Transverse colon (tissue), 4 donors: ENCODE data around the gene SLC9A1. TPM values are rescaled to one million over a fixed set of nuclear protein-coding genes. Genes with fewer than 3 reads are reported as not detected.
A peak's percentile ranks its signal among the peaks of the same experiment; 100 is the strongest.
"Not testable (repeated sequence)": the region's sequence is repeated elsewhere in the genome, so short reads cannot be mapped to it uniquely, and the experiment has no call there.

Source experiments
- DNase-seq: peaks from one replicate; pipeline ENCODE4 v3.0.0-alpha.2; 2019
- H3K27ac ChIP-seq, 4 donors: fragments of 200-600 bp; sonication (generic); 2 replicates each; pipeline ENCODE4 v1.5.1; 2016 to 2018; ENCODE audit warnings: inconsistent platforms in 4 of 4
- H3K27me3 ChIP-seq: fragments of 200-600 bp; sonication (generic); 2 replicates; pipeline ENCODE4 v1.5.1; 2017; ENCODE audit warnings: inconsistent platforms
- H3K36me3 ChIP-seq, 4 donors: fragments of 200-600 bp; sonication (generic); 2 replicates each; pipeline ENCODE4 v1.5.1; 2017 to 2019; ENCODE audit warnings: inconsistent platforms in 4 of 4
- H3K4me1 ChIP-seq, 4 donors: fragments of 200-600 bp; sonication (generic); 2 replicates each; pipeline ENCODE4 v1.5.1; 2017 to 2020; ENCODE audit warnings: inconsistent platforms in 4 of 4
- H3K4me3 ChIP-seq, 4 donors: fragments of 200-600 bp; sonication (generic); 1 replicate in 1 of 4; 2 replicates in 3 of 4; pipeline versions ENCODE4 v1.5.1 to v1.6.1; 2017 to 2019; ENCODE audit warnings: inconsistent platforms in 4 of 4
- H3K9me3 ChIP-seq, 2 donors: fragments of 200-600 bp; sonication (generic); 2 replicates each; pipeline ENCODE4 v1.5.1; 2017 to 2019; ENCODE audit warnings: inconsistent platforms in 2 of 2
- CTCF ChIP-seq, 5 experiments: fragments of 200-600 bp in 3 of 5; fragments of 450-650 bp in 2 of 5; sonication (generic) in 3 of 5; IDR thresholded peaks; 1 replicate in 2 of 5; 2 replicates in 3 of 5; pipeline ENCODE4 v1.5.1; 2016 to 2017; ENCODE audit warnings: antibody characterized with exemption in 5 of 5, inconsistent platforms in 3 of 5, mild to moderate bottlenecking in 2 of 5, moderate library complexity in 1 of 5
- EP300 ChIP-seq: sonication (generic); formaldehyde crosslinking; IDR thresholded peaks from one replicate; pipeline ENCODE4 v1.6.1; 2017; ENCODE audit warnings: antibody characterized with exemption, low read depth
- POLR2A ChIP-seq: fragments of 450-650 bp; IDR thresholded peaks from one replicate; pipeline ENCODE4 v1.6.1; 2016; ENCODE audit warnings: antibody characterized with exemption, mild to moderate bottlenecking, moderate library complexity
- POLR2AphosphoS5 ChIP-seq, 3 donors: sonication (generic); formaldehyde crosslinking; IDR thresholded peaks; one replicate each; pipeline ENCODE4 v1.6.1; 2016; ENCODE audit warnings: antibody characterized with exemption in 3 of 3
- WGBS, 2 donors: methylation state at CpG; one replicate each; pipeline ENCODE4 v1.1.5; 2018; ENCODE audit warnings: low coverage in 1 of 2; 5-methylcytosine and 5-hydroxymethylcytosine counted together
- in situ Hi-C, 4 donors: fragments of 200-750 bp; cut with MboI; loops; one replicate each; pipeline versions ENCODE4 v1.15.0 to v1.15.1; 2017; ENCODE audit warnings: low sequenced_read_pairs in 3 of 4, low pct_ligation_motif_present in 1 of 4, low pct_unique_long_range_greater_than_20kb in 1 of 4
- intact Hi-C: fragments of 100-400 bp; cut with DNase I; formaldehyde crosslinking; loops from one replicate; pipeline ENCODE4 v1.15.1; 2023; ENCODE audit warnings: low total_unique reads
- total RNA-seq, 4 donors: library from RNA; depleted of rRNA; stranded (reverse); fragments of >200 nt; gene quantifications; one replicate each; pipeline ENCODE4 v1.1.0, GENCODE V29; 2016

SLC9A1 gene
- total RNA-seq, 4 donors from 2014 or later: 17.9 to 140 (median 101) TPM

GRCh38 chr1:27126391-27126790 is 28.5 kb downstream of the SLC9A1 start:
- intact Hi-C loops (no loop called here), in situ Hi-C loops (no loop called here)
- TF ChIP-seq POLR2AphosphoS5 (IDR thresholded peaks at IDR 0.05) (no peak), EP300 (no peak), POLR2A (no peak), CTCF (IDR thresholded peaks at IDR 0.05) (no peak)
- WGBS, 2 donors: 77 to 100% methylated on average over 1 to 5 of the region's 5 CpGs
- no peaks in the 10 kb centered on the region for H3K9me3 ChIP-seq
- DNase-seq: no peak
- no peaks in the 10 kb centered on the region for H3K27me3 ChIP-seq
- no peaks in the 10 kb centered on the region for H3K36me3 ChIP-seq
- peaks cover 12 to 35% (median 27%) of the 10 kb centered on the region in 4 donors for H3K4me1 ChIP-seq
- H3K27ac ChIP-seq: peak overlapping the region in 2 of 4 donors; percentile 20 to 24
- H3K4me3 ChIP-seq: no peak overlapping the region

GRCh38 chr1:27125125-27125524 is 29.8 kb downstream of the SLC9A1 start:
- in situ Hi-C loops, DNase-seq, H3K4me3 ChIP-seq, H3K9me3 ChIP-seq, H3K27me3 ChIP-seq, intact Hi-C loops, H3K36me3 ChIP-seq, H3K27ac ChIP-seq: not testable (repeated sequence)
- H3K4me1 ChIP-seq: peaks cover 25 to 47% (median 36%) of the 10 kb centered on the region in 4 donors
- 98 to 100% methylated on average over 1 to 5 of the region's 5 CpGs for WGBS, 2 donors

- H3K27ac ChIP-seq: peak overlapping the region; percentile 75 to 88 (median 80)
- no peaks in the 10 kb centered on the region for H3K27me3 ChIP-seq
- peaks cover 28 to 55% (median 43%) of the 10 kb centered on the region in 4 donors for H3K4me1 ChIP-seq
- H3K9me3 ChIP-seq: no peaks in the 10 kb centered on the region
- DNase-seq: no peak
- H3K36me3 ChIP-seq: no peaks in the 10 kb centered on the region
- intact Hi-C loops (no loop called here), in situ Hi-C loops (loop anchor here in 1 of 4 donors (25.0 kb wide), 1 partner anchor 163 kb away; no protein-coding TSS in a partner anchor)
- TF ChIP-seq POLR2A: no peak
- no peak for TF ChIP-seq POLR2AphosphoS5 (IDR thresholded peaks at IDR 0.05)
- no peak for TF ChIP-seq EP300
- no peak for TF ChIP-seq CTCF (IDR thresholded peaks at IDR 0.05)
- no peak overlapping the region for H3K4me3 ChIP-seq
- WGBS, 2 donors: 99 to 100% methylated on average over 3 of the region's 3 CpGs
These were observed 30.5 kb downstream of the SLC9A1 start for GRCh38 chr1:27124405-27124804.

- H3K4me1 ChIP-seq: peaks cover 37 to 69% (median 56%) of the 10 kb centered on the region in 4 donors
- no peaks in the 10 kb centered on the region for H3K36me3 ChIP-seq
- no peak for TF ChIP-seq EP300
- peak; percentile 31 for TF ChIP-seq POLR2A
- peak; percentile 46 to 72 (median 46) for TF ChIP-seq POLR2AphosphoS5 (IDR thresholded peaks at IDR 0.05)
- TF ChIP-seq CTCF (IDR thresholded peaks at IDR 0.05): no peak
- in situ Hi-C loops: loop anchor here in 1 of 4 donors (25.0 kb wide), 1 partner anchor 165 kb away; no protein-coding TSS in a partner anchor
- no peaks in the 10 kb centered on the region for H3K27me3 ChIP-seq
- H3K9me3 ChIP-seq: no peaks in the 10 kb centered on the region
- H3K27ac ChIP-seq: peak overlapping the region; percentile 75 to 88 (median 80)
- intact Hi-C loops: no loop called here
- H3K4me3 ChIP-seq: no peak overlapping the region
- peak; percentile 86 for DNase-seq
- 29% methylated on average over 4 of the region's 4 CpGs; no CpG with 5 or more reads in 1 of the 2 donors for WGBS, 2 donors
These were observed 32.3 kb downstream of the SLC9A1 start for GRCh38 chr1:27122652-27123051.

- intact Hi-C loops (no loop called here), in situ Hi-C loops (loop anchor here in 1 of 4 donors (25.0 kb wide), 1 partner anchor 166 kb away; no protein-coding TSS in a partner anchor)
- Histone ChIP-seq H3K4me3 (no peak overlapping the region), H3K36me3 (no peaks in the 10 kb centered on the region), H3K27ac (peak overlapping the region; percentile 75 to 88 (median 80)), H3K4me1 (peaks cover 55 to 87% (median 73%) of the 10 kb centered on the region in 4 donors), H3K9me3 (no peaks in the 10 kb centered on the region), H3K27me3 (no peaks in the 10 kb centered on the region)
- DNase-seq: no peak
- 40 to 63% methylated on average over 1 of the region's 1 CpG for WGBS, 2 donors
- TF ChIP-seq POLR2A (no peak), POLR2AphosphoS5 (IDR thresholded peaks at IDR 0.05) (peak in 1 of 3 donors; percentile 11)
These were observed 34.1 kb downstream of the SLC9A1 start for GRCh38 chr1:27120854-27121253.
